GM12872 (cell line): Measurements from ENCODE around the gene RIMBP2.

Source experiments
- CTCF ChIP-seq: IDR thresholded peaks from 3 replicates; pipeline ENCODE4 v1.5.1; 2011; ENCODE audit warnings: low read depth, mild to moderate bottlenecking, low read length, moderate library complexity; ENCODE audit not compliant: insufficient read depth

Gene RIMBP2

GRCh38 chr12:130413909-130414308 is 302.2 kb downstream of the RIMBP2 start:
- TF ChIP-seq CTCF, result no peak

- no peak for TF ChIP-seq CTCF
Measured at GRCh38 chr12:130412384-130412783, 303.7 kb downstream of the RIMBP2 start.

GRCh38 chr12:130405332-130405731 is 310.8 kb downstream of the RIMBP2 start:
- TF ChIP-seq CTCF, result no peak

- no peak for TF ChIP-seq CTCF
Measured at GRCh38 chr12:130401703-130402102, 314.4 kb downstream of the RIMBP2 start.

- TF ChIP-seq CTCF, result no peak
Measured at GRCh38 chr12:130398100-130398848, 317.8 kb downstream of the RIMBP2 start.

GRCh38 chr12:130396667-130397066 is 319.4 kb downstream of the RIMBP2 start:
- TF ChIP-seq CTCF, result no peak

GRCh38 chr12:130394906-130395305 is 321.2 kb downstream of the RIMBP2 start:
- TF ChIP-seq CTCF, result no peak
